NCI-H2196 treated with DMSO at 0.1 percent for 48 hours (cell line): Measurements from ENCODE around the gene NCSTN.

Experiments
- DNase-seq: peaks from one replicate; lab custom pipeline; 2025; ENCODE audit not compliant: unreplicated experiment; lab: John Stamatoyannopoulos, UW

The NCSTN gene

GRCh38 chr1:160342953-160343869 lies at the start of gene NCSTN, which contains the start of gene COPA:
Gene NCSTN (plus strand): TSS chr1:160343383. CDS start chr1:160343397, 14 bp downstream.
Gene COPA (minus strand): TSS chr1:160343250. CDS start chr1:160343170, 80 bp downstream.
- DNase-seq: peak; percentile 85

DNA sequence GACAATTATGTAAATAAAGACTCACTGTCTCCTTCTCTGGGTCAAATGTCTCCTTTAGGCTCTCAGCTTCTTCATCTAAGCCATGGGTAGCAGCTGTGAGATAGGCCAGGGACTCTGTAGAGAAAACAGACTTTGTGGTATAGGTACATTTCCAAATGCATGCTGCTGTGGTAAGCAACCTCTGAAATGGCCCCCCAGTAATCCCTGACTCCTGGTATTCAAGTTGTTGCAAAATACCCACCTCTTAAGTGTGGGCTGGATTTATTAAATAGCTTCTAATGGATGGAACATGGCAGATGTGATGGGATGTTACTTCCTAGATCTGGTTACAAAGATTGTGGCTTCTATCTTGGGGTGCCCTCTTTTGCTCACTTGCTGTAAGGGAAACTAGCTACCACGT lies 47.1 kb upstream of the NCSTN start:
- no peak for DNase-seq

DNA sequence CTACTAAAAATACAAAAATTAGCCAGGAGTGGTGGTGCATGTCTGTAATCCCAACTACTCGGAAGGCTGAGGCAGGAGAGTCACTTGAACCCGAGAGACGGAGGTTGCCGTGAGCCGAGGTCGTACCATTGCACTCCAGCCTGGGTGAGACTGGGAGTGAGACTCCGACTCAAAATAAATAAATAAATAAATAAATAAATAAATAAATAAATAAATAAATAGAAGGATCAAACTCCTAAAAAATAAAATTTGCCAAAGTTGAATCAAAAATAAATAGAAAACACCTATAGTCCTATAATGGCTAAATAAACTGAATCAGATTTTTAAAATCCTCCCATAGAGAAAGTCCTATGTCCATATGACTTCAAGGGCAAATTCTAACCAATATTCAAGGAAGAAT lies 43.0 kb upstream of the NCSTN start:
- DNase-seq: no peak

DNA sequence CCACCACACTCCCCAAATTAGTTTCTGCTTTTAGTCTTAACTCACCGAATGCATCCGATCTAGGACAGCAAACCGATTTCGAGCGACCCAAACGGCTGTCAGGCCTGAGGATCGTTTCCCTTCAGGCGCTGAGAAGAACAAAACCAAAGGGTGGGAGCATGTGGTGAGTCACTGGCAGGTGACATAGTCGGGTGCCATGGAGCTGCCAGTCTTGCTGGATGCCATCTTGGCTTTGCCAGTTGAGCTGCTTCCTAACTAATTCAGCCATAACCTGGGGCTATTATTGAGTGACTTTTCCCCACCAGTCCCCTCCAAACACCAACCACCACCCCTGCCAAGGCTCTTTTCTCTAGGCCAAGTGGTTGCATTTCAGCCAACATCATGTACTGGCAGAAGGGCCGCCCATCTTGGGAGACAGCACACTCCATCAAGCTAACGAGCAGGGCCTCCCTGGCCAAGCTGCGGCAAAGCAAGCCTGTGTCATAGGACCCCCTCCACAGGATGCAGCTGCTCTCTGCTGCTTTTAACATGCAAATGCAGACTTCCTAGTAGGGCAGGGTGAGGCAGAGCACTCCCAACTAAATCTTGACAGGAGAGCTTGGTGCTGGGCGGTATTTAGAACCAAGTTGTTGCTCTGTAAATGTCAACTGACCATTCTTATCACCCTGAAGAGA lies 35.9 kb upstream of the NCSTN start:
- no peak for DNase-seq

- no peak for DNase-seq
Observed at GRCh38 chr1:160308451-160309184, 34.6 kb upstream of the NCSTN start.

- no peak for DNase-seq
Observed at GRCh38 chr1:160309185-160309557, 34.0 kb upstream of the NCSTN start.

DNA sequence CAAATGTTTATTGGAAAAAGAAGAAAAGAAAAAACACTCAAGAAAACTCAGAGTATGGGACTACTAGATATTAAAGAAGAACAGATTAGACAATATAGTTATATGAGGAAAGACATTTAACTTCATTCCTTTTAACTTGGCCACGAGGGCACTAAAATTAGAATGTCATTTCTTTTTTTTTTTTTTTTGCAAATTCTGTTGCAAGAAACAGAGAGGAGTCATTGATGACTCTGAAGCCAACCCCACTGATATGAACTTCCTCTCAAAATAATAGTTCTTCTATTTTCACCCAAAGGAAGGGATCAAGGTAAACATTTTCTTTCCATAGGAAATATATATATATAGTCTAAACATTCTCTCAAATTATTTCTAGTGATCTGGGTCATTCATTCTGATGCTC lies 33.6 kb upstream of the NCSTN start:
- no peak for DNase-seq

DNA sequence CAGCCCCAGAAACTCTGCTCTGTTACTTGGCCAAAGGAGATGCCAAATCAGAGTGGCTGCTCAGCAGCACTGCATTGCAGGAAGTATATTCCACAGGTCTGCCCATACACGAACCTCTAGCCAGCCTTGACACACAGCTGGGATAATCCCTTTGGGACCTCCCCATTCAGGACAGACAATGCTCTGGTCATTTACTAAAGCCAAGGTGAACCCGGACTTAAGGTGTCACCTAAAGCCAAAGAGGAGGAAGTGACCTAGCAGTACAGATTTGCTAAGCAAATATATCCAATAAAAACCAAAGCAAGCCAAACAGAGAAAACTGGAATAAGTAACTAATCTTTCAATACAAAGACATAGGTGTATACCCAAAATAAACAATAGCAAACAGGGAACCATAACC lies 27.8 kb upstream of the NCSTN start:
- no peak for DNase-seq

GRCh38 chr1:160322831-160323230 lies 20.4 kb upstream of the NCSTN start:
- DNase-seq: no peak

DNA sequence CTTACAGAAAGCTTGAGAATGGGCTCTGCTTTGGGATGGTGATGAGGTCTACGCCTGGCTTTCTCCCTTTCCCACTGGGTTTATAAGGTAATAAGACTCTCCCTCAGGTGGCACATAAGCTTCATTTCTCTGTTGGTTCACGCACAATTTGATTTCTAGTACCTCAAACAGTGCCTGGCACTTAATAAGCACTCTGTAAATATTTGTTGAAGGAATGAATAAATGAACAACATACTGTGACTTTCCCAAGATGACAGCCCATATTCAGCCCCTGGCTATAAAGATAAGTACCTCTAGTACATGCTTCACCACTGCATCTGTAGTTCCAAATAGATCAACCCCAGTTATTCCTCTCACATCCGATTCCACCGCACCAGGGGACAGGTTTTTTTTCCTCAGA lies 17.9 kb upstream of the NCSTN start:
- peak; percentile 81 for DNase-seq

GRCh38 chr1:160326418-160326817 lies 16.8 kb upstream of the NCSTN start:
- no peak for DNase-seq

GRCh38 chr1:160328184-160328583 lies 15.0 kb upstream of the NCSTN start:
- no peak for DNase-seq

- no peak for DNase-seq
Observed at GRCh38 chr1:160330119-160330518, 13.1 kb upstream of the NCSTN start.

DNA sequence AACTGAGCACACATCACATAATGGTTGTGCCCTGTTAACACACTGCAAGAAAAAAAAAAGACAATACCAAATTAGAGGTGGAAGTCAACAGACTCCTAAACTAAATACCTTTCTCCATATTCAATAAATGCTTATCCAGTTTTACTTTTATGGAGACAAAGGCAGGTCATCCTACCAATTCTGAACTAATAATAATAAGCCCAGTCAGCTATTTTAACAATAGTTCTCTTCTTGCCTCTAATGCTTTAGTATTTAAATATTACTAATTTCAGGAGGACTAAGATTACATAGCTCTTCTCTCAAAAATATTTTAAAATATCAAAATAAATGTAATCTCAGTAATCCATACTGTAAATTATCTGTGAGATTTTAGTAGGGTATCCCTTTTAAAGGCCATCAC lies 10.7 kb upstream of the NCSTN start:
- no peak for DNase-seq

DNA sequence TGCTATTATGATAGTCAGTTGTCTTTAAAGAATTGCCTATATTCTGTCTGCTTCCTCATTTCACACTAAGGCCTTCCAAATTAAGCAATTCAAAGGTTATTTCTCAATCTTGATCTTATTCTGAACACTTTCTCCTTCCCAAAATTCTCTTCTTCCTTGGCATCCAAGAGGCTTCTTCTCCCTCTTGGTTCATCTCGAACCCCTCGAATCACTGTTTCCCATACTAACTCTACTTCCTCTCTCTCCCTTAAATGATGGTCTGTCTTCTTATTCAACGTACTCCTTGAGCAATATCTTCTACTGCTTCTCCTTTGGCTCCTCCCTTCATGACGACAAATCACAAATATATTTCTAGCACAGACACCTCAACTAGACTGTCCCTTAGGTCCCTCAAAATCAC lies 4.6 kb upstream of the NCSTN start:
- DNase-seq: no peak

- no peak for DNase-seq
Observed at GRCh38 chr1:160340146-160340545, 3.0 kb upstream of the NCSTN start.

DNA sequence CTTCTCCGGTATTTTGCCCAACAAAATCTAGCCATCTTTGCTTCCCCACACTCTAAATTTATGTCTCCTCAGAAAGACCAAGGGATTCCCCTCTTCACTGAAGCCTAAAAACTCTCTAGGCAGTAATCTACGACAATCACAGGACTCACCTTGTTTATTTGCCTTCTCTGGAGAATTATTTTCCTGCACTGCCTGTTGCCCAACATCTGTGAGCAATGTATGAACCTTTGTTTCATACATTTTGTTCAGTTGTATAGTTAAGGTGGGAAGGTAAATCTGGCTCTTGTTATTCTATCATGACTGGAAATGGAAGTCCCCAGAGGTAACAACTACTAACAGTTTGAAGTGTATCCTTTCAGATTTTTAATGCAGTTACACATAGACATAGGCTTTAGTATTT lies 2.3 kb upstream of the NCSTN start:
- DNase-seq: no peak

DNA sequence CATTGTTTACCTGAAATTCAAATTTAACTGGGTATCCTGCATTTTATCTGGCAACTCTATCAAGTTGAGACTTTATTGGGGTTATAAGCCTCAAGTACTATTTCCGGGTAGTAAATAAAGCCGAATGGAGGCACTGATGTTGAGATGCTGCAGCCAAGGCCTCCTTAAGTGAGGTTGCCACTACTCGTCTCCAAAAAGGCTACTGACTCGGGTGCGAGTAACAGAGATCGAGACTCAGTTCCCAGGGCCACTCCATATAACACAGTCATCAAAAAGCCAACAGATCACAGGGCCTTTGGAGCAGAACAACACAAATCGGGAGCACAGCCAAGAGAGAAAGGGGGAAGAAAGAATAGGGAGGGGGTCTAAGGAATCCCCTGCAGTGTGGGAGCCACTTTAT lies 657 bp upstream of the NCSTN start:
- no peak for DNase-seq

GRCh38 chr1:160344241-160344640 lies 1.1 kb downstream of the NCSTN start:
- no peak for DNase-seq

GRCh38 chr1:160344936-160345335 lies 1.8 kb downstream of the NCSTN start:
- no peak for DNase-seq

DNA sequence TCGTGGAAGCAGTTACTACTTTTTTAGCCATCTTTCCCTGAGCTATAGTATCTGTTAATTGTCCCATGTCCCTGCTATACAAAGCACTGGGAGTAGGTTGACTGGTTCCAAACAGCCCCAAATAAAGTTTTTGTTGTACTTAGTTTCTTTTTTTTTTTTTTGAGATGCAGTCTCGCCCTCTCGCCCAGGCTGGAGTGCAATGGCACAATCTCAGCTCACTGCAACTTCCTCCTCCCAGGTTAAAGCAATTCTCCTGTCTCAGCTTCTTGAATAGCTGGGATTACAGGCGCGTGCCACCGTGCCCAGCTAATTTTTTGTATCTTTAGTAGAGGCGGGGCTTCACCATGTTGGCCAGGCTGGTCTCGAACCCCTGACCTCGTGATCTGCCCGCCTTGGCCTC lies 3.3 kb downstream of the NCSTN start:
- DNase-seq: no peak

DNA sequence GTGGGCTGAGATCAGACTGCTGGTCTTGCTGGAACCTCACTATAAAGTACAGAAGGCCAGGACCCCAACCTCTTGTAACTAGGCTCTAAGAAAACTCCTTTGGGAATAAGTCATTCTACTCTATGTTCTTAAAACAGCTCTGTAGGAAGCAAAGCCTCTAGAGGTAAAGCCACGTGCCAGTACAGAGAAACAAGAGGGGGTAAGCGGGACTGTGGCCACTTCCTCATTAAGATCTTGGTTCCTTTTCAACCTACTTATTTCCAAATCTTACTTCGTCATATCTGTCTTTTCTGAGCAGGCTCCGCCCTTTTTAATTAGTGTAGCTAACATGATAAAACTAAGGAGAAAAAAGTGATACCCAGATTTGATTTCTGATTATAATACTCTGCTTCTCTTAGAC lies 3.8 kb downstream of the NCSTN start:
- DNase-seq: no peak
